ENCODE results near the gene SLC5A11.
"Not testable (repeated sequence)": the region's sequence is repeated elsewhere in the genome, so short reads cannot be mapped to it uniquely, and the experiment has no call there.

SLC5A11 gene

DNA sequence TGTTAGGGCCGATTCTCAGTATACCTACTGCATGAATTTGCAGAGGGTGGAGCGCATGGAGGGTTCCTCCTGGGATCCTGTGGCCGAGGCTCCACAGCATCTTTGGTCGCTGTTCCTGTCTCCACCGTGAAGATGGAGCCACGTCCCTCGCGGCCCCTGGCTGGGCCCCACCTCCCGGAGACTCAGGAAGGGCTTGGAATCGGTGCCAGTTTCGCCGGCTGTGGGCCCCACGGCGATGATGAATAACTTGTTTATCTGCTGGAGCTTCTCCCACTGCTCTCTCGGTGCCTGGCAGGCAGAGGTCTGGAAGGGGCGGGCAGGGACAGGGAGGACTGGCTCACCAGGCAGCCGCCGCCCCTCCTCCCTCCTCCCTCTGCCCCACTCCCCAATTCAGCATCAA lies 8.1 kb downstream of the SLC5A11 start:
- Histone ChIP-seq H3K27ac (ENCODE audit: low read depth, low read length) (no peak overlapping the region), H3K27me3 (ENCODE audit: control insufficient read depth, insufficient read depth, low read length) (no peaks in the 10 kb centered on the region), H3K4me3 (ENCODE audit: low read length) (no peak overlapping the region), H3K9ac (ENCODE audit: low read length) (no peak overlapping the region), H3K4me1 (ENCODE audit: control insufficient read depth, insufficient read depth, low read length) (no peaks in the 10 kb centered on the region), H3K36me3 (ENCODE audit: control insufficient read depth, insufficient read depth, low read length) (no peaks in the 10 kb centered on the region)

DNA sequence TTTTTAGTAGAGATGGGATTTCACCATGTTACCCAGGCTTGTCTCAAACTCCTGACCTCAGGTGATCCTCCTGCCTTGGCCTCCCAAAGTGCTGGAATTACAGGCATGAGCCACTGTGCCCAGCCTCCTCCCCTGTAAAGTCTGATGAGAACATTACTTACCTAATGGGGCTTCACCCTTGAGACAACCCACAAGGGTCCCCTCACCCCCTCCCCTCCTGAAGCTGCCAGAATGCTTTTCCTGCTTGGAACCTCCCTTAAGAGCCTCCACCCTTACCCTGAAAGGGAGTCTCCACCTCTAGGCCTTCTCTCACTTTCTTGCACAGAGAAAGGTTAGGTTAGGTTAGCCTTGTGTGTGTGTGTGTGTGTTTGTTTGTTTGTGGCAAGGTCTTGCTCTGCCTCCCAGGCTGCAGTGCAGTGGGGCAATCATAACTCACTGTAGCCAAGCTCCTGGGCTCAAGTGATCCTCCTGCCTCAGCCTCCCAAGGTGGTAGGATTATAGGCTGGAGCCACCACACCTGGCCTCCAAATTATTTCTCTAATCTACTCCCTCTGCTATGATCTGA lies 8.9 kb downstream of the SLC5A11 start:
- Histone ChIP-seq H3K36me3 (ENCODE audit: control insufficient read depth, insufficient read depth, low read length) (no peaks in the 10 kb centered on the region), H3K27me3 (ENCODE audit: control insufficient read depth, insufficient read depth, low read length) (no peaks in the 10 kb centered on the region), H3K9ac (ENCODE audit: low read length) (no peak overlapping the region), H3K27ac (ENCODE audit: low read depth, low read length) (no peak overlapping the region), H3K4me1 (ENCODE audit: control insufficient read depth, insufficient read depth, low read length) (no peaks in the 10 kb centered on the region), H3K4me3 (ENCODE audit: low read length) (no peak overlapping the region)

DNA sequence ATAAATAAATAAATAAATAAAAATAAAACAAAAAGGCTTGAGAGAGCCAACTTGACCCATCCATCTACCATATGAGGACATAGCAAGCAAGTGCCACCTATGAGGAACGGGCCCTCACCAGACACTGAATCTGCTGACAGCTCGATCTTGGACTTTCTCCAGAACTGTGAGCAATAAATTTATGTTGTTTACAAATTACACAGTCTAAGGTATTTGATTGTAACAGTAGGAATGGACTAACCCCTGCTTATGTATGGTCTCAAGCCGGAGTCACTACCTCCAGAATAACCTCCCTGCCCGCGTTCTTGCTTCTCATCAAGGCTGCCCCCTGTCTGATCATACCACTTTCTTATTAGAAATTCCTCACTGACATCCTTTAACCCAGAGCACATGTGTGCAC lies 9.9 kb downstream of the SLC5A11 start:
- H3K4me1 ChIP-seq (ENCODE audit: control insufficient read depth, insufficient read depth, low read length): no peaks in the 10 kb centered on the region

DNA sequence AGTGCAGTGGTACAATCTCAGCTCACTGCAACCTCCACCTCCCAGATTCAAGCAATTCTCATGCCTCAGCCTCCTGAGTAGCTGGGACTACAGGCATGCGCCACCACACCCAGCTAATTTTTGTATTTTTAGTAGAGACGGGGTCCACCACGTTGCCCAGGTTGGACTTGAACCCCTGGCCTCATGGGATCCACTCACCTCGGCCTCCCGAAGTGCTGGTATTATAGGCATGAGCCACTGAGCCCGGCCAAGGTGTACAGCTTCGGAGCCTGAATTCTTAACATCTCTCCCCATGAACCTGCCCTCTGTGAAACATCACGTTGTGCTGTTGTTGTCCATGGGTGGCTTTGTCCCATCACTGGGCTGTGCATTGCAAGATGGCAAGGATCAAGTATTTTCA lies 11.1 kb downstream of the SLC5A11 start:
- not testable (repeated sequence) for H3K4me1 ChIP-seq (ENCODE audit: control insufficient read depth, insufficient read depth, low read length); H3K27me3 ChIP-seq (ENCODE audit: control insufficient read depth, insufficient read depth, low read length); H3K9ac ChIP-seq (ENCODE audit: low read length); H3K4me3 ChIP-seq (ENCODE audit: low read length); H3K27ac ChIP-seq (ENCODE audit: low read depth, low read length); H3K36me3 ChIP-seq (ENCODE audit: control insufficient read depth, insufficient read depth, low read length)

More for the DNA sequence above, 9.9 kb downstream of the SLC5A11 start:
- H3K4me3 ChIP-seq (ENCODE audit: low read length): no peak overlapping the region
- no peak overlapping the region for H3K27ac ChIP-seq (ENCODE audit: low read depth, low read length)
- H3K27me3 ChIP-seq (ENCODE audit: control insufficient read depth, insufficient read depth, low read length): no peaks in the 10 kb centered on the region
- no peaks in the 10 kb centered on the region for H3K36me3 ChIP-seq (ENCODE audit: control insufficient read depth, insufficient read depth, low read length)
- H3K9ac ChIP-seq (ENCODE audit: low read length): no peak overlapping the region

DNA sequence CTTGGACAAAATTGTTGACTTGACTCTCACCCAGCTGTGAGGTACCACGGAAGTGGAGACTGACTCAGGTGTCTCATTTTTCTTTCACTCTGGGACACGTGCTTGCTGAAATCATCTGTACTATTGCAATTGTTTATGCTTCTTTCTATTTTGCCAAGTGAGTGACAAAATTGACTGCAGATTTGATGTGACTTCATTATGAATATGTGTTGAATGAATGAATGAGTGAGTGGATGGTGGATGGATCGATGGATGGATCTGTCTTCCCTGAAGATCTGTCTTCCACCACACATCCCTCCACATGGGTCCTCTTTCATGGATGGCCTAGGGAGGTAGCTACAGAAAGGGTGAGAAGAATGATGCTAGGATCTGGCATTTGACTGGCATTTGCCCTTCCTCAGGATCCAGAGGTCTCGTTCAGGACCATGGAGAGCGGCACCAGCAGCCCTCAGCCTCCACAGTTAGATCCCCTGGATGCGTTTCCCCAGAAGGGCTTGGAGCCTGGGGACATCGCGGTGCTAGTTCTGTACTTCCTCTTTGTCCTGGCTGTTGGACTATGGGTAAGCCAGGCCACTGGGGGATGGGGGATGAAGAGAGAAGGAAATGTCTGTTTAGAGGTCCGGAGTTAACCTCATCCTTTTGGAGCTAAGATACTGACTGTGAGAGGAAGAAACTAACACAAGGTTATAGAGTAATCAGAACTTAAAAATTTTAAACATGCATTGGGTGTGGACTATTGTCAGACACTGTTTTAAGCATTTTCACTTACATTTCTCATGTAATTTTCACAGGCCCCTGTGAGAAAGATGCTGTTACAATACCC lies 12.7 kb downstream of the SLC5A11 start:
- Histone ChIP-seq H3K36me3 (ENCODE audit: control insufficient read depth, insufficient read depth, low read length) (no peaks in the 10 kb centered on the region), H3K27me3 (ENCODE audit: control insufficient read depth, insufficient read depth, low read length) (no peaks in the 10 kb centered on the region), H3K9ac (ENCODE audit: low read length) (no peak overlapping the region), H3K27ac (ENCODE audit: low read depth, low read length) (no peak overlapping the region), H3K4me1 (ENCODE audit: control insufficient read depth, insufficient read depth, low read length) (no peaks in the 10 kb centered on the region), H3K4me3 (ENCODE audit: low read length) (no peak overlapping the region)

DNA sequence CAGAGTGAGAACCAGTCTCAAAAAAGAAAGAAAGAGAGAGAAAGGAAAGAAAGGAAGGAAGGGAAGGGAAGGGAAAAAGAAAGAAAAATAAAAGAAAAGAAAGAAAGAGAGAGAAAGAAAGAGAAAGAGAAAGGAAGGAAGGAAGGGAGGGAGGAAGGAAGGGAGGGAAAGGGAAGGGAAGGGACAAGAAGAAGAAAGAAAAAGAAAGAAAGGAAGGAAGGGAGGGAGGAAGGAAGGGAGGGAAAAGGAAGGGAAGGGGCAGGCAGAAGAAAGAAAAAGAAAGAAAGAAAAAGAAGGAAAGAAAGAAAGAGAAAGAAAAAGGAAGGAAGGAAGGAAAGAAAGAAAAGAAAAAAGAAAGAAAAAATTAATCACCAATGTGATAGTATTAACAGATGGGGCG lies 15.7 kb downstream of the SLC5A11 start:
- Histone ChIP-seq H3K27me3 (ENCODE audit: control insufficient read depth, insufficient read depth, low read length) (no peaks in the 10 kb centered on the region), H3K4me3 (ENCODE audit: low read length) (no peak overlapping the region), H3K4me1 (ENCODE audit: control insufficient read depth, insufficient read depth, low read length) (no peaks in the 10 kb centered on the region), H3K27ac (ENCODE audit: low read depth, low read length) (no peak overlapping the region), H3K9ac (ENCODE audit: low read length) (no peak overlapping the region), H3K36me3 (ENCODE audit: control insufficient read depth, insufficient read depth, low read length) (no peaks in the 10 kb centered on the region)

DNA sequence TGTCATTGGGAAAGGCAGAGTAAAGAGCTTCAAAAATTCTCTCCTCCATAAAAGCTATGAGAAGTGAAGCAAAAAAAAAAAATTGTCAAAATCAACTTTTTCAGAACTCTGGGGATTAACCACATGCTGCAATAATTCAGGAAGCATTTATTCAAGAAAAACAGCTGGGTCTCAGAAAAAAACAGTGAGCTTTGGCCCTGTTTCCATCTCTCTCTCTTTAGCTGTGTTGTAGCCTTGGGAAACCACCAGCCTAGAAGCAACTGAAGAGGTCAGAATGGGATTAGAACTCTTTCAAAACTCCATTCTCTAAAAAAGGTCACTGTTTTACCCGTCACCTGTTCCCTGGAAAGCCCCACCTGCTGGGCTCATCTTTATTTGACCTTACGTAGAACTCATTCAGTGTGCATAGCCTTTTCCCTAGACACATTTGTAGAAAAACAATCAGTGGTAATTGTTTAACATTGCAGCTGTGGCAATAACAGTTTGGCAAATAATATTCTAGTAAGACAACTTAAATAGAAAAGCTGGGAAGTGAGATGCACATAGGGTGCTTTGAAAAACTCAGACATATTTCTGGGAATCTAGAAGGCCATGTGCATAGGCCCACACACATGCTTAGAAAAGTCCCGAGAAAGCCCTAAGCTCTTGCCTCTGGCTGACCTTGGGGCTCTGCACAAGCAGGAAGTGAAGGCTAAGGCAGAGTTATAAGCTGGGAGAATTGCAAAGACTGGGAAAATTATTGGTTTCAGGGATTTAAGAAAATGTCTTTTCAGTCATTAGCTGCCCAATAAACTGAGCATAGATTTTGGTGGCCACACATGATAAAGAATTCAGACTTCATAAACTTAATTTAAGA lies 18.0 kb downstream of the SLC5A11 start:
- no peak overlapping the region for H3K27ac ChIP-seq (ENCODE audit: low read depth, low read length)
- H3K4me3 ChIP-seq (ENCODE audit: low read length): no peak overlapping the region
- no peaks in the 10 kb centered on the region for H3K27me3 ChIP-seq (ENCODE audit: control insufficient read depth, insufficient read depth, low read length)
- no peaks in the 10 kb centered on the region for H3K36me3 ChIP-seq (ENCODE audit: control insufficient read depth, insufficient read depth, low read length)
- H3K4me1 ChIP-seq (ENCODE audit: control insufficient read depth, insufficient read depth, low read length): no peaks in the 10 kb centered on the region
- H3K9ac ChIP-seq (ENCODE audit: low read length): no peak overlapping the region

DNA sequence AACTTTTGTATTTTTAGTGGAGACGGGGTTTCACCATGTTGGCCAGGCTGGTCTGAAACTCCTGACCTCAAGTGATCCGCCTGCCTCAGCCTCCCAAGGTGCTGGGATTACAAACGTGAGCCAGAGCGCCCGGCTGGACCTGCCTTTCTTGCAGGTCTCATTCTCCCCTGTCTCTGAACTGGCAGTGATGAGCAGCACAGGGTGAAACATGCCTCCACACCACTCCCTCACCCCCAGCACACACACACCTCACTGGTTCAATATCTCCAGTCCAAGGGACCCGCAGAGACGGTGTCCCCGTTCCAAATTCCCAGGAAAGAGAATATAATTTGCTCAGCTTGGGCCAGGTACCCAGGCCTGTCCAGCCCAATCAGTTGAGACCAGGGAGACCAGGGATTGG lies 23.3 kb downstream of the SLC5A11 start:
- Histone ChIP-seq H3K27ac (ENCODE audit: low read depth, low read length) (no peak overlapping the region), H3K27me3 (ENCODE audit: control insufficient read depth, insufficient read depth, low read length) (no peaks in the 10 kb centered on the region), H3K4me3 (ENCODE audit: low read length) (no peak overlapping the region), H3K9ac (ENCODE audit: low read length) (no peak overlapping the region), H3K4me1 (ENCODE audit: control insufficient read depth, insufficient read depth, low read length) (no peaks in the 10 kb centered on the region), H3K36me3 (ENCODE audit: control insufficient read depth, insufficient read depth, low read length) (no peaks in the 10 kb centered on the region)

DNA sequence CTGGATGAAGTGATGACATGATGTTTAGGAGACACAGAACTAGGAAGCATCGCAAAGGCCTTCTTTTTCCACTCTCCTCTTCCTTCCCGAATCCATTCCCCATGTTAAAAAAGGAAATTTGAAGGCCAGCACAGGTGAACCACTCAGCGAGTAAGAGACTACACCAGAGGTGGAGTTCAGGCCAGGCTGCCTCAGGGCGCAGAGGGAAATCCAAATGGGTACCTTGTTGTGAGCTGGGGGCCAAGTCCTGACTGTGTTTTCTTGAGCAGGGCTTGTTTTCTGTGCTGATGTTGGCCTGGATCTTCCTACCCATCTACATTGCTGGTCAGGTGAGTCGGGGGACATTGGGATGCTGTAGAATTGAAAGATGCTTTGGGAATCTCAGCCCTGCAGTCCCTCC lies 26.1 kb downstream of the SLC5A11 start:
- Histone ChIP-seq H3K27ac (ENCODE audit: low read depth, low read length) (no peak overlapping the region), H3K36me3 (ENCODE audit: control insufficient read depth, insufficient read depth, low read length) (no peaks in the 10 kb centered on the region), H3K4me1 (ENCODE audit: control insufficient read depth, insufficient read depth, low read length) (no peaks in the 10 kb centered on the region), H3K9ac (ENCODE audit: low read length) (no peak overlapping the region), H3K4me3 (ENCODE audit: low read length) (no peak overlapping the region), H3K27me3 (ENCODE audit: control insufficient read depth, insufficient read depth, low read length) (no peaks in the 10 kb centered on the region)

DNA sequence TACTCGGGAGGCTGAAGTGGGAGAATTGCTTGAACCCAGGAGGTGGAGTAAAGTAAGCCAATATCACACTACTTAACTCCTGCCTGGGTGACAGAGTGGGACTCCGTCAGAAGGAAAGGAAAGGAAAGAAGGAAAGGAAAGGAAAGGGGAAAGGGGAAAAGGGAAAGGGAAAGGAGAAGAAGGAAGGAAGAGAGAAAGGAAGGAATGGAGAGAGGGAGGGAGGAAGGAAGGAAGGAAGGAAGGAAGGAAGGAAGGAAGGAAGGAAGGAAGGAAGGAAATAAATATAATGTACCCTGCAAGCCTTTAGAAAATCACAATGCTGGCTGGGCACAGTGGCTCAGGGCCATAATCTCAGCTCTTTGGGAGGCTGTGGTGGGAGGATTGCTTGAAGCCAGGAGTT lies 27.3 kb downstream of the SLC5A11 start:
- Histone ChIP-seq H3K36me3 (ENCODE audit: control insufficient read depth, insufficient read depth, low read length) (no peaks in the 10 kb centered on the region), H3K27ac (ENCODE audit: low read depth, low read length) (no peak overlapping the region), H3K9ac (ENCODE audit: low read length) (no peak overlapping the region), H3K4me3 (ENCODE audit: low read length) (no peak overlapping the region), H3K27me3 (ENCODE audit: control insufficient read depth, insufficient read depth, low read length) (no peaks in the 10 kb centered on the region), H3K4me1 (ENCODE audit: control insufficient read depth, insufficient read depth, low read length) (no peaks in the 10 kb centered on the region)

DNA sequence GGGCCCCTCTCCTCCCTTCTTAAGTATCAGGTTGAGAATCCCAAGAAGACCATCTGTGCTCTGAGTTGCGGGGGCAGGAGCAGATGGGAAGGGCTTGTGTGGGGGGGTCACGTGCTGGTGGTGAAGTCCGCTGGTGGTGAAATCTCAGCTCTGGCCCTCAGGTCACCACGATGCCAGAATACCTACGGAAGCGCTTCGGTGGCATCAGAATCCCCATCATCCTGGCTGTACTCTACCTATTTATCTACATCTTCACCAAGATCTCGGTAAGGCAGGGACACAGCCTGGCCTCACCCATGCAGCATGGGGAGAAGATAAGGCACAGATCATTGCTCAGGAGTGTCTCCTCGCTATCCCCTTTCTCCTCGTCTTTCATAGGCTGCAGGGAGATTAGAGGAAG lies 29.7 kb downstream of the SLC5A11 start:
- Histone ChIP-seq H3K9ac (ENCODE audit: low read length) (no peak overlapping the region), H3K36me3 (ENCODE audit: control insufficient read depth, insufficient read depth, low read length) (no peaks in the 10 kb centered on the region), H3K4me1 (ENCODE audit: control insufficient read depth, insufficient read depth, low read length) (no peaks in the 10 kb centered on the region), H3K27me3 (ENCODE audit: control insufficient read depth, insufficient read depth, low read length) (no peaks in the 10 kb centered on the region), H3K27ac (ENCODE audit: low read depth, low read length) (no peak overlapping the region), H3K4me3 (ENCODE audit: low read length) (no peak overlapping the region)

DNA sequence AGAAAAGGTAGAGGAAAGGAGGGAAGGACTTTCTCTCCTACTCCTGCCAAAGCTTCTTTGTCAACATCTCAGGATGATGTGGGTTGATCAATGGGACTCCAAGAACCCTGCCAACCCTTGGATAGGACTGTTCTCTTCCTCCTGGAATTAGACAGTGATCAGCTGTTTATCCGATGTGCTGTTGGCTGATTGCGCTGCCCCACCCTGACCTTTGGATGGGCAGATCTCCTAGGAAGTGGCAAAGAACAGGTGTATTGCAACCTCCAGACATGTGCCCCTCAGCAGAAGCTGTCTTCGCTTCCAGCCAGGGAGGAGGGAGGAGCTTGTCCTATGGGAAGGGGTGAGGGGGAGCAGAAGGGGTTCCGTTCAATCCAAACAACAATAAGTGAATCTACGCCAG lies 30.5 kb downstream of the SLC5A11 start:
- Histone ChIP-seq H3K36me3 (ENCODE audit: control insufficient read depth, insufficient read depth, low read length) (no peaks in the 10 kb centered on the region), H3K27ac (ENCODE audit: low read depth, low read length) (no peak overlapping the region), H3K4me3 (ENCODE audit: low read length) (no peak overlapping the region), H3K4me1 (ENCODE audit: control insufficient read depth, insufficient read depth, low read length) (no peaks in the 10 kb centered on the region), H3K9ac (ENCODE audit: low read length) (no peak overlapping the region), H3K27me3 (ENCODE audit: control insufficient read depth, insufficient read depth, low read length) (no peaks in the 10 kb centered on the region)

All from rectal smooth muscle tissue (tissue), 1 donor.